SJSA1 (cell line): ENCODE data around the gene APRT. TPM values are rescaled to one million over a fixed set of nuclear protein-coding genes. Genes with fewer than 3 reads are reported as not detected.
"Not testable (repeated sequence)": the region's sequence is repeated elsewhere in the genome, so short reads cannot be mapped to it uniquely, and the experiment has no call there.

Source experiments
- DNase-seq, 2 experiments: peaks; one replicate each; pipeline ENCODE4 v3.0.0-alpha.2; 2015 to 2020; ENCODE audit warnings: low spot score in 2 of 2, low read depth in 1 of 2
- H3K27ac ChIP-seq: fragments of 250-450 bp; sonication (Bioruptor Pico); 2 replicates; pipeline ENCODE4 v1.5.1; 2020; ENCODE audit warnings: mild to moderate bottlenecking, moderate library complexity
- H3K27me3 ChIP-seq: fragments of 250-450 bp; sonication (Bioruptor Pico); replicated peaks from 2 replicates; pipeline ENCODE4 v1.5.1; 2020; ENCODE audit warnings: mild to moderate bottlenecking, moderate library complexity
- H3K36me3 ChIP-seq: fragments of 250-450 bp; sonication (Bioruptor Pico); 2 replicates; pipeline ENCODE4 v1.5.1; 2020; ENCODE audit warnings: mild to moderate bottlenecking
- H3K4me1 ChIP-seq: fragments of 250-450 bp; sonication (Bioruptor Pico); replicated peaks from 2 replicates; pipeline ENCODE4 v1.6.1; 2021; ENCODE audit warnings: mild to moderate bottlenecking
- H3K4me3 ChIP-seq: fragments of 250-450 bp; sonication (Bioruptor Pico); 2 replicates; pipeline ENCODE4 v1.5.1; 2020; ENCODE audit warnings: mild to moderate bottlenecking
- H3K9me3 ChIP-seq: fragments of 250-450 bp; sonication (Bioruptor Pico); replicated peaks from 2 replicates; pipeline ENCODE4 v1.5.1; 2020; ENCODE audit warnings: mild to moderate bottlenecking
- total RNA-seq: library from RNA; depleted of rRNA; stranded (reverse); fragments of >200 nt; shearing (Covaris generic); gene quantifications from 2 replicates; pipeline ENCODE4 v1.2.3, GENCODE V29; 2014

APRT gene
- total RNA-seq, 1 experiment from 2014 or later, result 90.6 TPM

GRCh38 chr16:88788749-88789148, 23.0 kb downstream of the APRT start:
- H3K27ac ChIP-seq, DNase-seq, H3K4me3 ChIP-seq, H3K27me3 ChIP-seq, H3K9me3 ChIP-seq: not testable (repeated sequence)
- peaks cover 15% of the 10 kb centered on the region for H3K36me3 ChIP-seq
- H3K4me1 ChIP-seq, result peaks cover 57% of the 10 kb centered on the region

GRCh38 chr16:88787579-88788314, 24.0 kb downstream of the APRT start:
- H3K4me1 ChIP-seq, result peaks cover 58% of the 10 kb centered on the region
- peaks cover 20% of the 10 kb centered on the region for H3K36me3 ChIP-seq
- H3K27ac ChIP-seq, result no peak overlapping the region
- H3K27me3 ChIP-seq, result no peaks in the 10 kb centered on the region
- no peaks in the 10 kb centered on the region for H3K9me3 ChIP-seq
- H3K4me3 ChIP-seq, result no peak overlapping the region
- DNase-seq, result no peak

GRCh38 chr16:88785106-88785924, 26.4 kb downstream of the APRT start, which contains the start of gene PIEZO1:
PIEZO1 (minus strand) TSS chr16:88785220; CDS start chr16:88784964, 256 bp downstream.
- peak within 1 kb of the TSS; percentile 99 for H3K27ac ChIP-seq
- H3K36me3 ChIP-seq, result peaks cover 43% of the 10 kb centered on the region
- no peaks in the 10 kb centered on the region for H3K9me3 ChIP-seq
- peak within 1 kb of the TSS; percentile 99 for H3K4me3 ChIP-seq
- H3K27me3 ChIP-seq, result no peaks in the 10 kb centered on the region
- peak; percentile 71 to 76 for DNase-seq
- peaks cover 60% of the 10 kb centered on the region for H3K4me1 ChIP-seq

- Histone ChIP-seq H3K36me3 (peaks cover 49% of the 10 kb centered on the region), H3K4me1 (peaks cover 60% of the 10 kb centered on the region), H3K27ac (peak overlapping the region; percentile 99), H3K4me3 (peak overlapping the region; percentile 99), H3K9me3 (no peaks in the 10 kb centered on the region), H3K27me3 (no peaks in the 10 kb centered on the region)
- no peak for DNase-seq
These were observed 26.9 kb downstream of the APRT start for GRCh38 chr16:88784856-88785105.

- peaks cover 54% of the 10 kb centered on the region for H3K36me3 ChIP-seq
- H3K9me3 ChIP-seq, result no peaks in the 10 kb centered on the region
- DNase-seq, result peak; percentile 82 to 83
- peak overlapping the region; percentile 99 for H3K27ac ChIP-seq
- peak overlapping the region; percentile 99 for H3K4me3 ChIP-seq
- H3K4me1 ChIP-seq, result peaks cover 59% of the 10 kb centered on the region
- no peaks in the 10 kb centered on the region for H3K27me3 ChIP-seq
These were observed 27.5 kb downstream of the APRT start for GRCh38 chr16:88784074-88784855.

- no peaks in the 10 kb centered on the region for H3K9me3 ChIP-seq
- peaks cover 59% of the 10 kb centered on the region for H3K36me3 ChIP-seq
- H3K27me3 ChIP-seq, result no peaks in the 10 kb centered on the region
- DNase-seq, result no peak
- peak overlapping the region; percentile 99 for H3K27ac ChIP-seq
- peaks cover 54% of the 10 kb centered on the region for H3K4me1 ChIP-seq
- peak overlapping the region; percentile 99 for H3K4me3 ChIP-seq
These were observed 28.2 kb downstream of the APRT start for GRCh38 chr16:88783391-88784073.

- DNase-seq, result peak; percentile 65 to 79
- Histone ChIP-seq H3K27me3 (no peaks in the 10 kb centered on the region), H3K4me1 (peaks cover 54% of the 10 kb centered on the region), H3K36me3 (peaks cover 64% of the 10 kb centered on the region), H3K9me3 (no peaks in the 10 kb centered on the region), H3K27ac (no peak overlapping the region), H3K4me3 (peak overlapping the region; percentile 99)
These were observed 29.0 kb downstream of the APRT start for GRCh38 chr16:88782454-88783390.

- H3K27ac ChIP-seq, result peak overlapping the region; percentile 35; the same call in 1 of the 2 replicates
- DNase-seq, result no peak
- peaks cover 54% of the 10 kb centered on the region for H3K4me1 ChIP-seq
These were observed 30.3 kb downstream of the APRT start for GRCh38 chr16:88781140-88782077.

GRCh38 chr16:88780142-88781062, 31.3 kb downstream of the APRT start:
- Histone ChIP-seq H3K36me3 (peaks cover 82% of the 10 kb centered on the region), H3K27me3 (no peaks in the 10 kb centered on the region), H3K9me3 (no peaks in the 10 kb centered on the region), H3K4me3 (no peak overlapping the region), H3K4me1 (peaks cover 50% of the 10 kb centered on the region), H3K27ac (peak overlapping the region; percentile 36)
- DNase-seq, result no peak

More at GRCh38 chr16:88781140-88782077, 30.3 kb downstream of the APRT start:
- Histone ChIP-seq H3K4me3 (no peak overlapping the region), H3K36me3 (peaks cover 73% of the 10 kb centered on the region), H3K9me3 (no peaks in the 10 kb centered on the region), H3K27me3 (no peaks in the 10 kb centered on the region)

GRCh38 chr16:88779406-88780141, 32.2 kb downstream of the APRT start:
- Histone ChIP-seq H3K36me3 (peaks cover 84% of the 10 kb centered on the region), H3K27me3 (no peaks in the 10 kb centered on the region), H3K4me3 (no peak overlapping the region), H3K4me1 (peaks cover 56% of the 10 kb centered on the region), H3K27ac (peak overlapping the region; percentile 36; the same call in 1 of the 2 replicates), H3K9me3 (no peaks in the 10 kb centered on the region)
- no peak for DNase-seq
